Body of pancreas (tissue), 4 donors: Measurements from ENCODE around the gene C6orf15.
A peak's percentile ranks its signal among the peaks of the same experiment; 100 is the strongest.

ENCODE experiments used
- CTCF ChIP-seq, 7 experiments: fragments of 450-650 bp in 4 of 7; fragments of 200-600 bp in 3 of 7; sonication (generic) in 3 of 7; IDR thresholded peaks; one replicate each; pipeline ENCODE4 v1.5.1; 2016 to 2019; ENCODE audit warnings: antibody characterized with exemption in 7 of 7
- POLR2A ChIP-seq, 3 donors: fragments of 450-650 bp; IDR thresholded peaks; one replicate each; pipeline ENCODE4 v1.6.1; 2016; ENCODE audit warnings: antibody characterized with exemption in 3 of 3, mild to moderate bottlenecking in 2 of 3

- TF ChIP-seq CTCF (IDR thresholded peaks at IDR 0.05) = peak in 1 of 7 experiments; percentile 3
- peak in 1 of 3 donors; percentile 64 for TF ChIP-seq POLR2A (IDR thresholded peaks at IDR 0.05)
Measured at GRCh38 chr6:31157513-31158139, 45.3 kb upstream of the C6orf15 start, which contains the start of gene CCHCR1.
